Liver (tissue), 9 donors: ENCODE results near the gene SOX5. TPM values are rescaled to one million over a fixed set of nuclear protein-coding genes. Genes with fewer than 3 reads are reported as not detected.
"Not testable (repeated sequence)": the region's sequence is repeated elsewhere in the genome, so short reads cannot be mapped to it uniquely, and the experiment has no call there.

Experiments
- DNase-seq: peaks from one replicate; pipeline ENCODE4 v3.0.0-alpha.2; 2017; ENCODE audit warnings: low spot score
- H3K27ac ChIP-seq, 2 donors: one replicate each; pipeline ENCODE4 v1.7.0; 2013; ENCODE audit warnings: inconsistent platforms in 2 of 2, low read length in 2 of 2, control low read depth in 1 of 2, low read depth in 1 of 2, mild to moderate bottlenecking in 1 of 2
- H3K27me3 ChIP-seq, 4 donors: one replicate each; pipeline versions ENCODE4 v1.6.1 to v1.7.0; 2013; ENCODE audit warnings: low read length in 3 of 4, inconsistent platforms in 1 of 4, mild to moderate bottlenecking in 1 of 4, moderate library complexity in 1 of 4; ENCODE audit not compliant: control insufficient read depth in 4 of 4, insufficient read depth in 4 of 4
- H3K36me3 ChIP-seq, 4 donors: one replicate each; pipeline versions ENCODE4 v1.6.1 to v1.7.0; 2013; ENCODE audit warnings: low read length in 3 of 4, mild to moderate bottlenecking in 3 of 4, low read depth in 1 of 4, moderate library complexity in 1 of 4; ENCODE audit not compliant: control insufficient read depth in 4 of 4, insufficient read depth in 3 of 4
- H3K4me1 ChIP-seq, 4 donors: one replicate each; pipeline versions ENCODE4 v1.6.1 to v1.7.0; 2013; ENCODE audit warnings: low read length in 3 of 4, mild to moderate bottlenecking in 3 of 4, moderate library complexity in 1 of 4; ENCODE audit not compliant: control insufficient read depth in 4 of 4, insufficient read depth in 4 of 4
- H3K4me3 ChIP-seq, 3 donors: one replicate each; pipeline versions ENCODE4 v1.6.1 to v1.7.0; 2013; ENCODE audit warnings: low read length in 3 of 3, control low read depth in 1 of 3, low read depth in 1 of 3, mild to moderate bottlenecking in 1 of 3
- H3K9ac ChIP-seq, 2 donors: one replicate each; pipeline ENCODE4 v1.7.0; 2013; ENCODE audit warnings: low read length in 2 of 2, mild to moderate bottlenecking in 2 of 2, moderate library complexity in 2 of 2, control low read depth in 1 of 2, low read depth in 1 of 2
- H3K9me3 ChIP-seq, 4 donors: one replicate each; pipeline versions ENCODE4 v1.6.1 to v1.7.0; 2013; ENCODE audit warnings: low read length in 3 of 4; ENCODE audit not compliant: control insufficient read depth in 4 of 4
- FOXA2 ChIP-seq: IDR thresholded peaks from 2 replicates; pipeline ENCODE4 v1.6.1; 2016; ENCODE audit warnings: antibody characterized with exemption
- GABPA ChIP-seq, 2 donors: IDR thresholded peaks in 1 of 2; conservative IDR thresholded peaks in 1 of 2; 2 replicates each; pipeline ENCODE4 v1.6.1; 2016; ENCODE audit warnings: antibody characterized with exemption in 2 of 2, mild to moderate bottlenecking in 1 of 2, moderate library complexity in 1 of 2
- HNF4G ChIP-seq: IDR thresholded peaks from 2 replicates; pipeline ENCODE4 v1.6.1; 2016; ENCODE audit warnings: antibody characterized with exemption
- MAX ChIP-seq: IDR thresholded peaks from 2 replicates; pipeline ENCODE4 v1.6.1; 2016; ENCODE audit warnings: antibody characterized with exemption
- NR2F2 ChIP-seq: IDR thresholded peaks from 2 replicates; pipeline ENCODE4 v1.6.1; 2016; ENCODE audit warnings: antibody characterized with exemption
- RAD21 ChIP-seq, 2 donors: IDR thresholded peaks; 2 replicates each; pipeline ENCODE4 v1.6.1; 2016; ENCODE audit warnings: antibody characterized with exemption in 2 of 2, mild to moderate bottlenecking in 2 of 2
- REST ChIP-seq: IDR thresholded peaks from 2 replicates; pipeline ENCODE4 v1.6.1; 2016; ENCODE audit warnings: antibody characterized with exemption, mild to moderate bottlenecking
- SP1 ChIP-seq: IDR thresholded peaks from 2 replicates; pipeline ENCODE4 v1.6.1; 2018; ENCODE audit warnings: antibody characterized with exemption, mild to moderate bottlenecking
- YY1 ChIP-seq: IDR thresholded peaks from 2 replicates; pipeline ENCODE4 v1.6.1; 2016; ENCODE audit warnings: antibody characterized with exemption, mild to moderate bottlenecking
- ZBTB33 ChIP-seq: IDR thresholded peaks from 2 replicates; pipeline ENCODE4 v1.6.1; 2016; ENCODE audit warnings: antibody characterized with exemption
- WGBS: extraction: QIAGEN DNeasy Blood & Tissue Kit; methylation state at CpG from one replicate; pipeline ENCODE4 v1.1.7; 2013; 5-methylcytosine and 5-hydroxymethylcytosine counted together
- polyA plus RNA-seq, 2 donors: library from polyadenylated mRNA; stranded (reverse) in 1 of 2; unstranded in 1 of 2; fragments of 200-250 nt in 1 of 2; fragments of >200 nt in 1 of 2; fragmentation: Nextera tagmentation in 1 of 2; extraction: Ambion mirVana in 1 of 2; gene quantifications; one replicate each; pipeline versions ENCODE4 v1.2.1 to v1.2.3, GENCODE V29; 2013 to 2015
- total RNA-seq, 2 donors: library from RNA; depleted of rRNA; stranded (reverse); fragments of >200 nt; gene quantifications; one replicate each; pipeline ENCODE4 v1.2.3, GENCODE V29; 2014
- donor health status: healthy.
- donor health status: healthy.
- donor health status: healthy.
- donor health status: healthy.
- donor health status: healthy.

SOX5 gene
- total and polyA plus RNA-seq, 4 donors, result 2.3 to 42.4 (median 12.3) TPM

GRCh38 chr12:23827353-23827752, 122.1 kb downstream of the SOX5 start:
- WGBS, result 52% methylated on average over 2 of the region's 2 CpGs
- DNase-seq, result no peak

GRCh38 chr12:23825124-23825523, 124.3 kb downstream of the SOX5 start:
- H3K9me3 ChIP-seq, DNase-seq, H3K9ac ChIP-seq, H3K4me3 ChIP-seq, H3K27me3 ChIP-seq, H3K27ac ChIP-seq: not testable (repeated sequence)
- H3K4me1 ChIP-seq, result peaks cover 0 to 14% (median 0%) of the 10 kb centered on the region in 4 donors
- WGBS, result 94% methylated on average over 11 of the region's 11 CpGs
- peaks cover 2 to 11% (median 5%) of the 10 kb centered on the region in 4 donors for H3K36me3 ChIP-seq

More at GRCh38 chr12:23827353-23827752, 122.1 kb downstream of the SOX5 start:
- H3K4me1 ChIP-seq, result peaks cover 0 to 14% (median 0%) of the 10 kb centered on the region in 4 donors
- H3K27me3 ChIP-seq, result no peaks in the 10 kb centered on the region
- H3K4me3 ChIP-seq, result no peak overlapping the region
- no peak overlapping the region for H3K27ac ChIP-seq
- no peak for TF ChIP-seq HNF4G
- peaks cover 2 to 11% (median 5%) of the 10 kb centered on the region in 4 donors for H3K36me3 ChIP-seq
- H3K9ac ChIP-seq, result no peak overlapping the region
- H3K9me3 ChIP-seq, result no peaks in the 10 kb centered on the region

GRCh38 chr12:23824358-23824757, 125.1 kb downstream of the SOX5 start:
- Histone ChIP-seq H3K4me1 (peaks cover 0 to 14% (median 0%) of the 10 kb centered on the region in 4 donors), H3K9me3 (no peaks in the 10 kb centered on the region), H3K27ac (no peak overlapping the region), H3K27me3 (no peaks in the 10 kb centered on the region), H3K4me3 (no peak overlapping the region), H3K36me3 (peaks cover 2 to 11% (median 5%) of the 10 kb centered on the region in 4 donors), H3K9ac (no peak overlapping the region)
- TF ChIP-seq FOXA2 (no peak), NR2F2 (no peak), SP1 (no peak), HNF4G (no peak), ZBTB33 (no peak), YY1 (no peak), RAD21 (IDR thresholded peaks at IDR 0.05) (no peak), MAX (no peak), REST (no peak), GABPA (IDR thresholded peaks at IDR 0.05 in 1 of 2, conservative IDR thresholded peaks at IDR 0.05 in 1 of 2) (no peak)
- DNase-seq, result no peak
- 94% methylated on average over 8 of the region's 8 CpGs for WGBS

GRCh38 chr12:23822883-23823282, 126.6 kb downstream of the SOX5 start:
- H3K9ac ChIP-seq, H3K4me1 ChIP-seq, H3K27ac ChIP-seq, H3K36me3 ChIP-seq, H3K4me3 ChIP-seq, DNase-seq, H3K27me3 ChIP-seq, H3K9me3 ChIP-seq: not testable (repeated sequence)
